Measurements from ENCODE around the gene OAF. TPM values are rescaled to one million over a fixed set of nuclear protein-coding genes. Genes with fewer than 3 reads are reported as not detected.
"Not testable (repeated sequence)": the region's sequence is repeated elsewhere in the genome, so short reads cannot be mapped to it uniquely, and the experiment has no call there.

OAF gene
- 20.4 and 31.0 TPM in 2 replicates for total RNA-seq (2014; rRNA removed; shearing (Covaris generic); ENCODE audit: low replicate concordance)

GRCh38 chr11:120210626-120211521 lies at the start of gene OAF:
TSS of gene OAF (plus strand) at chr11:120211032. CDS start at chr11:120211280, 248 bp downstream.
- in situ Hi-C loops (cut with HindIII; ENCODE audit: low pct_unique_long_range_greater_than_20kb, low sequenced_read_pairs) = no loop called here
- peak; percentile 76 for DNase-seq (ENCODE audit: low read depth)

- in situ Hi-C loops (cut with HindIII; ENCODE audit: low pct_unique_long_range_greater_than_20kb, low sequenced_read_pairs) = no loop called here
Observed at GRCh38 chr11:120167659-120168058, 43.2 kb upstream of the OAF start.

GRCh38 chr11:120168108-120168959 lies 42.5 kb upstream of the OAF start:
- DNase-seq (ENCODE audit: low read depth) = no peak
- in situ Hi-C loops (cut with HindIII; ENCODE audit: low pct_unique_long_range_greater_than_20kb, low sequenced_read_pairs) = no loop called here

More at GRCh38 chr11:120167659-120168058, 43.2 kb upstream of the OAF start:
- DNase-seq (ENCODE audit: low read depth) = no peak

- DNase-seq (ENCODE audit: low read depth) = peak; percentile 53
- in situ Hi-C loops (cut with HindIII; ENCODE audit: low pct_unique_long_range_greater_than_20kb, low sequenced_read_pairs) = no loop called here
Observed at GRCh38 chr11:120168960-120169681, 41.7 kb upstream of the OAF start.

GRCh38 chr11:120169981-120170698 lies 40.7 kb upstream of the OAF start:
- in situ Hi-C loops (cut with HindIII; ENCODE audit: low pct_unique_long_range_greater_than_20kb, low sequenced_read_pairs) = no loop called here
- no peak for DNase-seq (ENCODE audit: low read depth)

- in situ Hi-C loops (cut with HindIII; ENCODE audit: low pct_unique_long_range_greater_than_20kb, low sequenced_read_pairs) = no loop called here
- DNase-seq (ENCODE audit: low read depth) = no peak
Observed at GRCh38 chr11:120170741-120171261, 40.0 kb upstream of the OAF start.

- DNase-seq (ENCODE audit: low read depth) = peak; percentile 33
- in situ Hi-C loops (cut with HindIII; ENCODE audit: low pct_unique_long_range_greater_than_20kb, low sequenced_read_pairs) = no loop called here
Observed at GRCh38 chr11:120172054-120172911, 38.5 kb upstream of the OAF start.

GRCh38 chr11:120173019-120173705 lies 37.7 kb upstream of the OAF start:
- in situ Hi-C loops (cut with HindIII; ENCODE audit: low pct_unique_long_range_greater_than_20kb, low sequenced_read_pairs) = no loop called here
- DNase-seq (ENCODE audit: low read depth) = no peak

GRCh38 chr11:120173807-120174206 lies 37.0 kb upstream of the OAF start:
- no peak for DNase-seq (ENCODE audit: low read depth)
- in situ Hi-C loops (cut with HindIII; ENCODE audit: low pct_unique_long_range_greater_than_20kb, low sequenced_read_pairs) = no loop called here

GRCh38 chr11:120174866-120175265 lies 36.0 kb upstream of the OAF start:
- DNase-seq (ENCODE audit: low read depth) = no peak
- in situ Hi-C loops (cut with HindIII; ENCODE audit: low pct_unique_long_range_greater_than_20kb, low sequenced_read_pairs) = no loop called here

GRCh38 chr11:120178561-120179056 lies 32.2 kb upstream of the OAF start:
- in situ Hi-C loops (cut with HindIII; ENCODE audit: low pct_unique_long_range_greater_than_20kb, low sequenced_read_pairs) = no loop called here
- no peak for DNase-seq (ENCODE audit: low read depth)

GRCh38 chr11:120179057-120179672 lies 31.7 kb upstream of the OAF start:
- in situ Hi-C loops (cut with HindIII; ENCODE audit: low pct_unique_long_range_greater_than_20kb, low sequenced_read_pairs) = no loop called here
- no peak for DNase-seq (ENCODE audit: low read depth)

- in situ Hi-C loops (cut with HindIII; ENCODE audit: low pct_unique_long_range_greater_than_20kb, low sequenced_read_pairs); DNase-seq (ENCODE audit: low read depth): not testable (repeated sequence)
Observed at GRCh38 chr11:120180063-120180462, 30.8 kb upstream of the OAF start.

- in situ Hi-C loops (cut with HindIII; ENCODE audit: low pct_unique_long_range_greater_than_20kb, low sequenced_read_pairs) = no loop called here
- DNase-seq (ENCODE audit: low read depth) = no peak
Observed at GRCh38 chr11:120180551-120181232, 30.1 kb upstream of the OAF start.

GRCh38 chr11:120181376-120181975 lies 29.4 kb upstream of the OAF start:
- no peak for DNase-seq (ENCODE audit: low read depth)
- in situ Hi-C loops (cut with HindIII; ENCODE audit: low pct_unique_long_range_greater_than_20kb, low sequenced_read_pairs) = no loop called here

All from Caki2 (cell line).